ENCODE measurements around the gene DMD. TPM values are rescaled to one million over a fixed set of nuclear protein-coding genes. Genes with fewer than 3 reads are reported as not detected.

Gene DMD
- total and polyA plus RNA-seq, 2 experiments from 2014 or later = 1.5 to 2.0 TPM

DNA sequence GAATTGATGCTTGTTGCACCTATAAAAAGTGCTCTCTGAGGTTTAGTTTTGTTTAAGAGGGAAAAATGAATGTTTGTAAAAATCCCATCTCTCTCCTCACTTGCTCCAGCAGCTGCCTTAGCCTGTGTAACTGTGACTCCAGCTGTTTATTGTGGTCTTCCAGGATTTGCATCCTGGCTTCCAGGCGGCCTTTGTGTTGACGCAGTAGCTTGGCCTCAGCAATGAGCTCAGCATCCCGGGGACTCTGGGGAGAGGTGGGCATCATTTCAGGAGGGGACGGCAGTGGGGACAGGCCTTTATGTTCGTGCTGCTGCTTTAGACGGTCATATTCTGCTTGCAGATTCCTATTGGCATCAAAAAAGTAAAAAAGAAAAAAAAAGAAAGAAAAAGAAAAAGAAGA, 2064.2 kb downstream of the DMD start:
- Histone ChIP-seq H3K9me2 (ENCODE audit: insufficient read depth) (no peaks in the 10 kb centered on the region), H3K9me3 (ENCODE audit: low read depth) (no peaks in the 10 kb centered on the region), H4K20me1 (ENCODE audit: insufficient read depth) (no peaks in the 10 kb centered on the region), H2AFZ (no peak overlapping the region), H3K27me3 (replicated peaks; ENCODE audit: insufficient read depth) (no peaks in the 10 kb centered on the region), H3K4me2 (ENCODE audit: unreplicated experiment) (no peak overlapping the region), H3F3A (ENCODE audit: insufficient read depth) (no peaks in the 10 kb centered on the region), H3K4me1 (ENCODE audit: insufficient read depth) (no peaks in the 10 kb centered on the region), H3K4me3 (no peak overlapping the region), H3K36me3 (ENCODE audit: low read depth) (no peaks in the 10 kb centered on the region), H3K79me2 (ENCODE audit: insufficient read depth) (no peaks in the 10 kb centered on the region), H3K9ac (no peak overlapping the region), H3K27ac (no peak overlapping the region)
- DNase-seq = no peak
- TF ChIP-seq EZH2 (IDR thresholded peaks at IDR 0.05; ENCODE audit: insufficient read depth, poor library complexity, severe bottlenecking) (no peak), EZH2phosphoT487 (IDR thresholded peaks at IDR 0.05; ENCODE audit: insufficient read depth, low read depth) (no peak)
- WGBS, 2 experiments (ENCODE audit: low coverage in 1 of 2, low lambda C conversion rate in 2 of 2, missing lambda C conversion rate in 2 of 2) = 43 to 53% methylated on average over 6 of the region's 6 CpGs
- in situ Hi-C loops (cut with MboI) = no loop called here

DNA sequence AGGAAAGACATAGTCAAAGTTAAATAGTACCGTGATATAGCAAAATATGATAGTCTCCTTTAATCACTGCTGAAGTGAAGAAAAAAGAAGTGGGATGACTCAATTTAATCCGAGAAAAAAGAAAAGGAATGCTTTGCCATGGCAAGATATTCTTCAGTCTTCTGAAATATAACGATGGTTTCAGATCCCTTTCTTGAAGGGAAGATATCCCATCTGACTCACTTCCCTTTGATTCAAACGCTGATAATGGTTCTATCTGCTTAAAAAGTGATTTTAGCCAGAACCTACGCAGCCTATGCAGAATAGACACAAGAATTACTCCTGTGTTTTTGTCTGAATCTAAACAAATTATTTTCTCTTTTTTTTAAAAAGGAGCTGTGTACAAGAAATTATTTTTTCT, 2071.4 kb downstream of the DMD start:
- TF ChIP-seq EZH2 (IDR thresholded peaks at IDR 0.05; ENCODE audit: insufficient read depth, poor library complexity, severe bottlenecking) (no peak), EZH2phosphoT487 (IDR thresholded peaks at IDR 0.05; ENCODE audit: insufficient read depth, low read depth) (no peak)
- no peak overlapping the region for H3K4me3 ChIP-seq
- no peaks in the 10 kb centered on the region for H3K9me3 ChIP-seq (ENCODE audit: low read depth)
- H3F3A ChIP-seq (ENCODE audit: insufficient read depth) = no peaks in the 10 kb centered on the region
- H3K4me2 ChIP-seq (ENCODE audit: unreplicated experiment) = no peak overlapping the region
- H3K9me2 ChIP-seq (ENCODE audit: insufficient read depth) = no peaks in the 10 kb centered on the region
- H4K20me1 ChIP-seq (ENCODE audit: insufficient read depth) = no peaks in the 10 kb centered on the region
- no peaks in the 10 kb centered on the region for H3K4me1 ChIP-seq (ENCODE audit: insufficient read depth)
- 70 to 74% methylated on average over 5 of the region's 5 CpGs for WGBS, 2 experiments (ENCODE audit: low coverage in 1 of 2, low lambda C conversion rate in 2 of 2, missing lambda C conversion rate in 2 of 2)
- no peak overlapping the region for H3K9ac ChIP-seq
- no peak overlapping the region for H2AFZ ChIP-seq
- in situ Hi-C loops (cut with MboI) = no loop called here
- no peak for DNase-seq
- no peaks in the 10 kb centered on the region for H3K27me3 ChIP-seq (replicated peaks; ENCODE audit: insufficient read depth)
- no peak overlapping the region for H3K27ac ChIP-seq
- H3K36me3 ChIP-seq (ENCODE audit: low read depth) = no peaks in the 10 kb centered on the region
- H3K79me2 ChIP-seq (ENCODE audit: insufficient read depth) = no peaks in the 10 kb centered on the region

DNA sequence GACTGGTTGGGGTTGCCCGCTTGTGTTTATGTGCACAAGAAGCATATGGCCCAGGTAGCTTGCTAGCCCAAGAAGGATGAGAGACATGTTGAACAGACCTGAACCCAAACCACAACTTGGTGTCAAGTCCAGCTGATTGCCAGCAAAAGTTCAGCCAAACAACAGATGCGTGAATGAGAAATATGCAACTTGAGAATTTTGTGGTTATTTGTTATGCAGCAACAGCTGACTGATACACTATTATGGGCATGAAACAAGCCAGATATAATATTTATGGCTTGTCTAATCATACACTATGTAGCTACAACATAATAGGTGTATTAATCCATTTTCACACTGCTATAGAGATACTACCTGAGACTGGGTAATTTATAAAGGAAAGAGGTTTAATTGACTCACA, 2073.2 kb downstream of the DMD start:
- Histone ChIP-seq H3F3A (ENCODE audit: insufficient read depth) (no peaks in the 10 kb centered on the region), H3K9ac (no peak overlapping the region), H3K79me2 (ENCODE audit: insufficient read depth) (no peaks in the 10 kb centered on the region), H3K4me1 (ENCODE audit: insufficient read depth) (no peaks in the 10 kb centered on the region), H2AFZ (no peak overlapping the region), H3K4me3 (no peak overlapping the region), H4K20me1 (ENCODE audit: insufficient read depth) (no peaks in the 10 kb centered on the region), H3K36me3 (ENCODE audit: low read depth) (no peaks in the 10 kb centered on the region), H3K9me3 (ENCODE audit: low read depth) (no peaks in the 10 kb centered on the region), H3K4me2 (ENCODE audit: unreplicated experiment) (no peak overlapping the region), H3K27ac (no peak overlapping the region), H3K9me2 (ENCODE audit: insufficient read depth) (no peaks in the 10 kb centered on the region), H3K27me3 (replicated peaks; ENCODE audit: insufficient read depth) (no peaks in the 10 kb centered on the region)
- no peak for DNase-seq
- no peak for TF ChIP-seq EZH2 (IDR thresholded peaks at IDR 0.05; ENCODE audit: insufficient read depth, poor library complexity, severe bottlenecking)
- TF ChIP-seq EZH2phosphoT487 (IDR thresholded peaks at IDR 0.05; ENCODE audit: insufficient read depth, low read depth) = no peak
- 75 to 83% methylated on average over 1 to 2 of the region's 2 CpGs for WGBS, 2 experiments (ENCODE audit: low coverage in 1 of 2, low lambda C conversion rate in 2 of 2, missing lambda C conversion rate in 2 of 2)
- in situ Hi-C loops (cut with MboI) = no loop called here

DNA sequence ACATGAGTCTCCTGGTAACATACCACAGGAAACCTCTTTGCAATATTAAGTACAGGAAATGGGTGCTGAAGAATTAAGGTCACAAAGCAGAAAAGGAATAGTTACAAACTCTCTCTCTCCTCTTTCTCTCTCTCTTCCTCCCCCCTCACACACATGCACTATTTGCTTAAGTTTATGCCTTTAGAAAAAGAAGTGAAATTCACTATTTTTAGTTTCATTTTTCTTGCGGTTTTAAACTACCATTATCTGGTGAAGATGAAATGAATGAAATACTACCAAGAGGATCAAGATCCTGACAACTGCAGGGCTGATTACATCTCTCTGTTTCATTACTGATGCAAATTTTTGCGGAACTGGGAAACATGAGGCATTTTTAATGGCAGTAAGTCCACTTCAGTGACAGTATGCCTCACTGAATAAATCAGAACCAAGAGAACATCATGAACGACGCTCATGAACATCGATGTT, 2075.2 kb downstream of the DMD start:
- Histone ChIP-seq H3K9ac (no peak overlapping the region), H4K20me1 (ENCODE audit: insufficient read depth) (no peaks in the 10 kb centered on the region), H3K4me2 (ENCODE audit: unreplicated experiment) (no peak overlapping the region), H3K27me3 (replicated peaks; ENCODE audit: insufficient read depth) (no peaks in the 10 kb centered on the region), H3K36me3 (ENCODE audit: low read depth) (no peaks in the 10 kb centered on the region), H3K4me3 (no peak overlapping the region), H3K9me2 (ENCODE audit: insufficient read depth) (no peaks in the 10 kb centered on the region), H3K9me3 (ENCODE audit: low read depth) (no peaks in the 10 kb centered on the region), H3K79me2 (ENCODE audit: insufficient read depth) (no peaks in the 10 kb centered on the region), H3K27ac (no peak overlapping the region), H3K4me1 (ENCODE audit: insufficient read depth) (no peaks in the 10 kb centered on the region), H3F3A (ENCODE audit: insufficient read depth) (no peaks in the 10 kb centered on the region), H2AFZ (no peak overlapping the region)
- in situ Hi-C loops (cut with MboI) = no loop called here
- TF ChIP-seq EZH2phosphoT487 (IDR thresholded peaks at IDR 0.05; ENCODE audit: insufficient read depth, low read depth) (no peak), EZH2 (IDR thresholded peaks at IDR 0.05; ENCODE audit: insufficient read depth, poor library complexity, severe bottlenecking) (no peak)
- DNase-seq = no peak
- WGBS, 2 experiments (ENCODE audit: low coverage in 1 of 2, low lambda C conversion rate in 2 of 2, missing lambda C conversion rate in 2 of 2) = 78 to 80% methylated on average over 5 of the region's 5 CpGs

DNA sequence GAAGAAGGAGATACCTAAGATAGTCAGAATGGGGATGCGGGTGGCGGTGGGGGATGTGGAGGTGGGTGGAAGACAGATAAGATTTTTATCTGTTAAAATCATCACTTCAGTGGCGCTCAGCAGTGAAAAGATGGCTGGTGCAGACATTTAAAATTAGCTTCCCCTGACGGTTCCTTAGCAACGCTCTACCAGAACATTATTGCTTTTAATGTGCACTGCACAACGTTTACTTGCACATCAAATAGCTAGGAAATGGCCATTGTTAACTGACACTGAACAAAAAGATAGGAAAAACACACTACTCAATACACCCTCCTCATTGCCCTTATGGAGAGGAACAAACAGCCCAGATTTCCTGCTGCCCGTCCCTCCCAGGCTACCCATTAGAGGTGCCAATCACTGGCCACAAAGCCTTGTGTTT, 2078.5 kb downstream of the DMD start:
- TF ChIP-seq EZH2phosphoT487 (IDR thresholded peaks at IDR 0.05; ENCODE audit: insufficient read depth, low read depth) = no peak
- TF ChIP-seq EZH2 (IDR thresholded peaks at IDR 0.05; ENCODE audit: insufficient read depth, poor library complexity, severe bottlenecking) = no peak
- no peak overlapping the region for H3K4me3 ChIP-seq
- no peak overlapping the region for H2AFZ ChIP-seq
- no peak overlapping the region for H3K4me2 ChIP-seq (ENCODE audit: unreplicated experiment)
- H3K4me1 ChIP-seq (ENCODE audit: insufficient read depth) = no peaks in the 10 kb centered on the region
- no peak for DNase-seq
- H3K36me3 ChIP-seq (ENCODE audit: low read depth) = no peaks in the 10 kb centered on the region
- H3K9me2 ChIP-seq (ENCODE audit: insufficient read depth) = no peaks in the 10 kb centered on the region
- no peak overlapping the region for H3K27ac ChIP-seq
- no peaks in the 10 kb centered on the region for H3K79me2 ChIP-seq (ENCODE audit: insufficient read depth)
- in situ Hi-C loops (cut with MboI) = no loop called here
- no peaks in the 10 kb centered on the region for H4K20me1 ChIP-seq (ENCODE audit: insufficient read depth)
- H3K27me3 ChIP-seq (replicated peaks; ENCODE audit: insufficient read depth) = no peaks in the 10 kb centered on the region
- H3K9me3 ChIP-seq (ENCODE audit: low read depth) = no peaks in the 10 kb centered on the region
- H3K9ac ChIP-seq = no peak overlapping the region
- H3F3A ChIP-seq (ENCODE audit: insufficient read depth) = no peaks in the 10 kb centered on the region
- 79 to 83% methylated on average over 5 to 7 of the region's 7 CpGs for WGBS, 2 experiments (ENCODE audit: low coverage in 1 of 2, low lambda C conversion rate in 2 of 2, missing lambda C conversion rate in 2 of 2)

Data from GM23248 (cell line).